GM21367 (cell line): Measurements from ENCODE around the gene MYO18B.

Source experiments
- ATAC-seq: cut with Tn5 transposase; IDR thresholded peaks from one replicate; pipeline ENCODE4 v1.9.1; 2021; ENCODE audit not compliant: unreplicated experiment

MYO18B gene

GRCh38 chr22:25817092-25817943 lies 75.3 kb downstream of the MYO18B start:
- no peak for ATAC-seq

GRCh38 chr22:25818541-25818940 lies 76.6 kb downstream of the MYO18B start:
- no peak for ATAC-seq

- no peak for ATAC-seq
Observed at GRCh38 chr22:25822344-25822743, 80.4 kb downstream of the MYO18B start.

- no peak for ATAC-seq
Observed at GRCh38 chr22:25823276-25823675, 81.3 kb downstream of the MYO18B start.

GRCh38 chr22:25824828-25825423 lies 82.9 kb downstream of the MYO18B start:
- no peak for ATAC-seq

- no peak for ATAC-seq
Observed at GRCh38 chr22:25827415-25827814, 85.4 kb downstream of the MYO18B start.

- ATAC-seq, result no peak
Observed at GRCh38 chr22:25828422-25828821, 86.4 kb downstream of the MYO18B start.

GRCh38 chr22:25829237-25829636 lies 87.2 kb downstream of the MYO18B start:
- no peak for ATAC-seq

GRCh38 chr22:25829808-25830777 lies 88.1 kb downstream of the MYO18B start:
- ATAC-seq, result no peak

GRCh38 chr22:25833091-25833490 lies 91.1 kb downstream of the MYO18B start:
- ATAC-seq, result no peak

- no peak for ATAC-seq
Observed at GRCh38 chr22:25833676-25834075, 91.7 kb downstream of the MYO18B start.

- no peak for ATAC-seq
Observed at GRCh38 chr22:25834490-25834889, 92.5 kb downstream of the MYO18B start.

GRCh38 chr22:25835348-25835747 lies 93.4 kb downstream of the MYO18B start:
- no peak for ATAC-seq

GRCh38 chr22:25837288-25837900 lies 95.4 kb downstream of the MYO18B start:
- no peak for ATAC-seq

- no peak for ATAC-seq
Observed at GRCh38 chr22:25838960-25839741, 97.2 kb downstream of the MYO18B start.

GRCh38 chr22:25839755-25840154 lies 97.8 kb downstream of the MYO18B start:
- no peak for ATAC-seq

GRCh38 chr22:25840167-25840566 lies 98.2 kb downstream of the MYO18B start:
- no peak for ATAC-seq

GRCh38 chr22:25840891-25841290 lies 98.9 kb downstream of the MYO18B start:
- ATAC-seq, result no peak

GRCh38 chr22:25841775-25842174 lies 99.8 kb downstream of the MYO18B start:
- ATAC-seq, result no peak
